H9 (cell line): ENCODE data around the gene ZNF654. TPM values are rescaled to one million over a fixed set of nuclear protein-coding genes. Genes with fewer than 3 reads are reported as not detected.

Source experiments
- DNase-seq: peaks from one replicate; pipeline ENCODE4 v3.0.0-alpha.2; 2017
- H2AFZ ChIP-seq: one replicate; pipeline ENCODE4 v1.6.1; 2013; ENCODE audit warnings: mild to moderate bottlenecking, low read length, control low read depth, moderate library complexity
- H2AK5ac ChIP-seq: 2 replicates; pipeline ENCODE4 v1.6.1; 2013; ENCODE audit warnings: low read length, control low read depth, mixed read lengths; ENCODE audit not compliant: insufficient read length
- H2BK120ac ChIP-seq: one replicate; pipeline ENCODE4 v1.6.1; 2013; ENCODE audit warnings: low read depth, mild to moderate bottlenecking, low read length, control low read depth, inconsistent platforms; ENCODE audit not compliant: poor library complexity, severe bottlenecking
- H2BK12ac ChIP-seq: 2 replicates; pipeline ENCODE4 v1.6.1; 2013; ENCODE audit warnings: low read length, control low read depth, mixed read lengths, low read depth; ENCODE audit not compliant: insufficient read length
- H2BK15ac ChIP-seq: 2 replicates; pipeline ENCODE4 v1.6.1; 2013; ENCODE audit warnings: low read depth, low read length, control low read depth
- H2BK20ac ChIP-seq: one replicate; pipeline ENCODE4 v1.6.1; 2013; ENCODE audit warnings: low read depth, mild to moderate bottlenecking, low read length, control low read depth, inconsistent platforms; ENCODE audit not compliant: poor library complexity, severe bottlenecking
- H2BK5ac ChIP-seq: 2 replicates; pipeline ENCODE4 v1.6.1; 2013; ENCODE audit warnings: low read length, control low read depth, mixed read lengths; ENCODE audit not compliant: insufficient read length
- H3K14ac ChIP-seq: 2 replicates; pipeline ENCODE4 v1.6.1; 2013; ENCODE audit warnings: low read length, control low read depth; ENCODE audit not compliant: insufficient read depth
- H3K18ac ChIP-seq: 2 replicates; pipeline ENCODE4 v1.6.1; 2013; ENCODE audit warnings: low read depth, mild to moderate bottlenecking, mixed read lengths, low read length, control low read depth; ENCODE audit not compliant: insufficient read length
- H3K23ac ChIP-seq: 2 replicates; pipeline ENCODE4 v1.6.1; 2013; ENCODE audit warnings: low read length, control low read depth, mixed read lengths, low read depth; ENCODE audit not compliant: insufficient read length
- H3K23me2 ChIP-seq: 2 replicates; pipeline ENCODE4 v1.6.1; 2013; ENCODE audit warnings: low read depth, mild to moderate bottlenecking, mixed read lengths, low read length, control low read depth; ENCODE audit not compliant: insufficient read length, poor library complexity, severe bottlenecking
- H3K27ac ChIP-seq: 2 replicates; pipeline ENCODE4 v1.5.1; 2013; ENCODE audit warnings: low read length, control low read depth, mixed read lengths, low read depth; ENCODE audit not compliant: insufficient read length
- H3K27me3 ChIP-seq: 2 replicates; pipeline ENCODE4 v1.6.1; 2013; ENCODE audit warnings: low read length, control low read depth, inconsistent platforms; ENCODE audit not compliant: insufficient read depth
- H3K4ac ChIP-seq: 2 replicates; pipeline ENCODE4 v1.6.1; 2013; ENCODE audit warnings: low read depth, mild to moderate bottlenecking, control low read depth, inconsistent platforms, low read length, moderate library complexity
- H3K4me1 ChIP-seq: 2 replicates; pipeline ENCODE4 v1.6.1; 2013; ENCODE audit warnings: low read length, control low read depth, inconsistent platforms; ENCODE audit not compliant: insufficient read depth
- H3K4me2 ChIP-seq: 2 replicates; pipeline ENCODE4 v1.6.1; 2013; ENCODE audit warnings: low read length, control low read depth, mixed read lengths; ENCODE audit not compliant: insufficient read length, insufficient read depth
- H3K56ac ChIP-seq: 2 replicates; pipeline ENCODE4 v1.6.1; 2013; ENCODE audit warnings: low read depth, mild to moderate bottlenecking, mixed read lengths, low read length, control low read depth; ENCODE audit not compliant: insufficient read length
- H3K79me1 ChIP-seq: 2 replicates; pipeline ENCODE4 v1.6.1; 2013; ENCODE audit warnings: low read depth, mild to moderate bottlenecking, moderate library complexity, low read length, control low read depth, inconsistent platforms; ENCODE audit not compliant: insufficient read depth, poor library complexity, severe bottlenecking
- H3K79me2 ChIP-seq: 2 replicates; pipeline ENCODE4 v1.6.1; 2013; ENCODE audit warnings: low read length, control low read depth, inconsistent platforms; ENCODE audit not compliant: insufficient read depth
- H3K9ac ChIP-seq: 2 replicates; pipeline ENCODE4 v1.6.1; 2013; ENCODE audit warnings: low read length, control low read depth, mixed read lengths; ENCODE audit not compliant: insufficient read length; ENCODE audit errors: extremely low read depth
- H3K9me3 ChIP-seq: one replicate; pipeline ENCODE4 v1.6.1; 2013; ENCODE audit warnings: low read depth, low read length, inconsistent platforms; ENCODE audit not compliant: control insufficient read depth
- H3T11ph ChIP-seq: one replicate; pipeline ENCODE4 v1.6.1; 2013; ENCODE audit warnings: mild to moderate bottlenecking, low read length, control low read depth, inconsistent platforms
- H4K20me1 ChIP-seq: one replicate; pipeline ENCODE4 v1.6.1; 2013; ENCODE audit not compliant: control insufficient read depth, insufficient read length, insufficient read depth
- H4K5ac ChIP-seq: 2 replicates; pipeline ENCODE4 v1.6.1; 2013; ENCODE audit warnings: low read depth, mild to moderate bottlenecking, mixed read lengths, low read length, control low read depth; ENCODE audit not compliant: insufficient read length
- H4K8ac ChIP-seq: replicated peaks from 2 replicates; pipeline ENCODE4 v1.6.1; 2013; ENCODE audit warnings: low read length, control low read depth, mixed read lengths, low read depth; ENCODE audit not compliant: insufficient read length
- H4K91ac ChIP-seq: 2 replicates; pipeline ENCODE4 v1.6.1; 2013; ENCODE audit warnings: low read depth, mild to moderate bottlenecking, moderate library complexity, mixed read lengths, low read length, control low read depth; ENCODE audit not compliant: insufficient read length
- H3K27ac Mint-ChIP-seq, 3 experiments: 2 replicates in 2 of 3; 3 replicates in 1 of 3; pipeline ENCODE4 v1.8.0; 2020 to 2021; ENCODE audit warnings: mixed read lengths in 3 of 3, mild to moderate bottlenecking in 1 of 3, moderate library complexity in 1 of 3
- H3K27me3 Mint-ChIP-seq: 2 replicates; pipeline ENCODE4 v1.8.0; 2021; ENCODE audit warnings: low read depth, mild to moderate bottlenecking, moderate library complexity, mixed read lengths
- H3K36me3 Mint-ChIP-seq, 3 experiments: 2 replicates in 2 of 3; 3 replicates in 1 of 3; pipeline ENCODE4 v1.8.0; 2020 to 2021; ENCODE audit warnings: low read depth in 3 of 3, mixed read lengths in 3 of 3; ENCODE audit not compliant: insufficient read depth in 1 of 3
- H3K4me1 Mint-ChIP-seq, 2 experiments: 2 replicates each; pipeline ENCODE4 v1.8.0; 2020; ENCODE audit warnings: mixed read lengths in 2 of 2
- H3K4me3 Mint-ChIP-seq, 2 experiments: 2 replicates in 1 of 2; 3 replicates in 1 of 2; pipeline ENCODE4 v1.8.0; 2020 to 2021; ENCODE audit warnings: mild to moderate bottlenecking in 2 of 2, mixed read lengths in 2 of 2, moderate library complexity in 1 of 2
- H3K9me3 Mint-ChIP-seq, 2 experiments: 2 replicates in 1 of 2; 3 replicates in 1 of 2; pipeline ENCODE4 v1.8.0; 2020; ENCODE audit warnings: mild to moderate bottlenecking in 2 of 2, mixed read lengths in 2 of 2, moderate library complexity in 1 of 2
- WGBS: extraction: QIAGEN DNeasy Blood & Tissue Kit; methylation state at CpG from one replicate; pipeline ENCODE4 v1.1.7; 2013; ENCODE audit warnings: missing lambda C conversion rate, low lambda C conversion rate, mixed read lengths; ENCODE audit not compliant: insufficient read length; ENCODE audit errors: extremely low coverage; 5-methylcytosine and 5-hydroxymethylcytosine counted together
- total RNA-seq: library from RNA; stranded (reverse); gene quantifications from 2 replicates; pipeline ENCODE4 v1.2.1, GENCODE V29; 2021
- TF ChIP-seq, protein P1 (sequence below): fragments of 200-600 bp; sonication (generic); conservative IDR thresholded peaks from 3 replicates; pipeline ENCODE4 v1.8.0; 2021; ENCODE audit warnings: antibody characterized with exemption, mild to moderate bottlenecking

ZNF654 gene
- total RNA-seq, 1 experiment from 2014 or later: 8.7 TPM

- Histone ChIP-seq H2BK5ac (no peak overlapping the region), H2BK120ac (no peak overlapping the region), H3K18ac (no peak overlapping the region), H3K23me2 (no peaks in the 10 kb centered on the region), H3K9ac (no peak overlapping the region), H3K4ac (no peak overlapping the region), H3K79me1 (no peaks in the 10 kb centered on the region), H3K27me3 (no peaks in the 10 kb centered on the region), H2BK15ac (no peak overlapping the region), H2BK20ac (no peak overlapping the region), H2AFZ (no peak overlapping the region), H2BK12ac (no peak overlapping the region), H3K4me2 (no peak overlapping the region), H3K56ac (no peak overlapping the region), H3K27ac (no peak overlapping the region), H4K8ac (no peak overlapping the region), H3K79me2 (no peaks in the 10 kb centered on the region), H3K4me1 (no peaks in the 10 kb centered on the region), H2AK5ac (no peak overlapping the region), H3K23ac (no peak overlapping the region), H4K91ac (no peak overlapping the region), H3K9me3 (no peaks in the 10 kb centered on the region), H3K14ac (no peak overlapping the region), H4K20me1 (no peaks in the 10 kb centered on the region), H4K5ac (no peak overlapping the region), H3T11ph (no peak overlapping the region)
- Mint-ChIP-seq H3K4me3 (no peak overlapping the region), H3K27me3 (no peaks in the 10 kb centered on the region), H3K9me3 (peaks cover 0 to 7% of the 10 kb centered on the region in 2 experiments; a peak in 3 of 5 replicates), H3K27ac (no peak overlapping the region), H3K36me3 (peaks cover 0 to 5% (median 3%) of the 10 kb centered on the region in 3 experiments; a peak in 4 of 7 replicates), H3K4me1 (no peaks in the 10 kb centered on the region)
- DNase-seq: no peak
- TF ChIP-seq, protein P1, sequence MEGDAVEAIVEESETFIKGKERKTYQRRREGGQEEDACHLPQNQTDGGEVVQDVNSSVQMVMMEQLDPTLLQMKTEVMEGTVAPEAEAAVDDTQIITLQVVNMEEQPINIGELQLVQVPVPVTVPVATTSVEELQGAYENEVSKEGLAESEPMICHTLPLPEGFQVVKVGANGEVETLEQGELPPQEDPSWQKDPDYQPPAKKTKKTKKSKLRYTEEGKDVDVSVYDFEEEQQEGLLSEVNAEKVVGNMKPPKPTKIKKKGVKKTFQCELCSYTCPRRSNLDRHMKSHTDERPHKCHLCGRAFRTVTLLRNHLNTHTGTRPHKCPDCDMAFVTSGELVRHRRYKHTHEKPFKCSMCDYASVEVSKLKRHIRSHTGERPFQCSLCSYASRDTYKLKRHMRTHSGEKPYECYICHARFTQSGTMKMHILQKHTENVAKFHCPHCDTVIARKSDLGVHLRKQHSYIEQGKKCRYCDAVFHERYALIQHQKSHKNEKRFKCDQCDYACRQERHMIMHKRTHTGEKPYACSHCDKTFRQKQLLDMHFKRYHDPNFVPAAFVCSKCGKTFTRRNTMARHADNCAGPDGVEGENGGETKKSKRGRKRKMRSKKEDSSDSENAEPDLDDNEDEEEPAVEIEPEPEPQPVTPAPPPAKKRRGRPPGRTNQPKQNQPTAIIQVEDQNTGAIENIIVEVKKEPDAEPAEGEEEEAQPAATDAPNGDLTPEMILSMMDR: no peak
- WGBS: no CpG with 5 or more reads among the region's 2 CpGs
Measured at GRCh38 chr3:88075072-88075471, 16.0 kb downstream of the ZNF654 start.
